GM18951 (cell line): ENCODE data around the gene TSR2.

Experiments
- POLR2A ChIP-seq: IDR thresholded peaks from 4 replicates; pipeline ENCODE4 v1.6.1; 2011; ENCODE audit warnings: mild to moderate bottlenecking; ENCODE audit not compliant: insufficient read length, insufficient read depth; ENCODE audit errors: extremely low read depth
- in situ Hi-C: fragments of 300-500 bp; cut with MboI; formaldehyde crosslinking; loops from one replicate; pipeline ENCODE4 v1.12.0; 2022; ENCODE audit warnings: low sequenced_read_pairs, mixed read lengths, inconsistent platforms; ENCODE audit not compliant: unreplicated experiment

The TSR2 gene, protein sequence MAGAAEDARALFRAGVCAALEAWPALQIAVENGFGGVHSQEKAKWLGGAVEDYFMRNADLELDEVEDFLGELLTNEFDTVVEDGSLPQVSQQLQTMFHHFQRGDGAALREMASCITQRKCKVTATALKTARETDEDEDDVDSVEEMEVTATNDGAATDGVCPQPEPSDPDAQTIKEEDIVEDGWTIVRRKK

DNA sequence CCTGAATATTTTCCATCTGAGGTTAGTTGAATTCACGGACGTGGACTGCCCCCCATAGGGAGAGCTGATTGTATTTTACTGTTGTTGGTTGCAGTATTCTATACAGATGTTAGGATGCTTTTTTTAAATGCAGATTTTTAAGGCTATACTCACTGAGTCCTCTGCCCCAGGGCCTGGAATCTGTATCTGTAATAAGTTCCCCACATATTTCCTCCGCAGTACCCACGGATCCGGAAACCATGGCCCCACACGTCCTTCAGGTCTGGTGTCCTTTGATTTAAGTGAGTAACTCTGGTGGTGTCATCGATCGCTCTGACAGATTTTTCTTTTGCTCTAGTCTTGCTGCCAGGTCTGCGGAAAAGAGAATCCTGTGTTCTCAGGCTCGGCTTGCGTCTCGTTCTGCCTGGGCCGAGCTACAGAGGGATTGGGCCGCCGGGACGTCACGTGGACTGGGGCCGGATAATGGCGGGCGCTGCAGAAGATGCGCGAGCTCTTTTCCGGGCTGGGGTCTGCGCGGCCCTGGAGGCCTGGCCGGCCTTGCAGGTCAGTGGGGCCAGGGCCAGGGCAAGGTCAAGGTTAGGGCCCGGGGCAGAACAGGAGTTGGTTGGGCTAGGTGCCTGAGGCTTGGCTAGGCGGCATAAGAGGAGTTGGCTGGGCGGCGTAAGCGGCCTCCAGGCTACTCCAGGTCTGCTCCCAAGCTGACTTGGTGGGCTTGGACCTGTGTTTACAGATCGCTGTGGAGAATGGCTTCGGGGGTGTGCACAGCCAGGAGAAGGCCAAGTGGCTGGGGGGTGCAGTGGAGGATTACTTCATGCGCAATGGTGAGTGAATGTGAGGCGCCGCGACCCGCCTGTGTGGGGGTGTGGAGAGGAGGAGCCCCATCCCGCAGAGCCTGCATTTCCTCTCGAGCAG lies at the start of gene TSR2:
Gene TSR2 (plus strand): TSS at position 445 of the 912 bp plus-strand sequence. CDS start 18 bp downstream, at position 463.
- in situ Hi-C loops = no loop called here

DNA sequence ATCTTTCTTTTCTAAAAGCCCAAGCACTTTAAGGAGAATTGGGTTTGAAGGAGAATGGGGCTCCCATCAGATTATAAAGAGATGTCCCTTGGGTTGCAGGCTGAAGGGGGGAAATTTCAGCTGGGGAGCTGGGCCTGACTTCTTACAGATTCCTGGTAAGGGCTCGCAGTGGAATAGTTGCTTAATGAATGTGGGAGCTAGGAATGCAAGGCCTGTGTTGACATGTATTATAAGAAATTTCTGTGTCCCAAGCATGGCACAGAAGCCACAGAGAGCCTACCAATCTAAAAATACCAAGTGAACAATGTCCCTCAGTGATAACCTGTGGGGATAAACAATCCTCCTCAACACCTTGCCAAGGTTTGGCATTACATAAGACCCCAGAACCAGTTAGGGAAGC lies 43.1 kb upstream of the TSR2 start:
- no peak for TF ChIP-seq POLR2A
- in situ Hi-C loops = no loop called here

More for the DNA sequence above, at the start of gene TSR2:
- peak; percentile 66 for TF ChIP-seq POLR2A

DNA sequence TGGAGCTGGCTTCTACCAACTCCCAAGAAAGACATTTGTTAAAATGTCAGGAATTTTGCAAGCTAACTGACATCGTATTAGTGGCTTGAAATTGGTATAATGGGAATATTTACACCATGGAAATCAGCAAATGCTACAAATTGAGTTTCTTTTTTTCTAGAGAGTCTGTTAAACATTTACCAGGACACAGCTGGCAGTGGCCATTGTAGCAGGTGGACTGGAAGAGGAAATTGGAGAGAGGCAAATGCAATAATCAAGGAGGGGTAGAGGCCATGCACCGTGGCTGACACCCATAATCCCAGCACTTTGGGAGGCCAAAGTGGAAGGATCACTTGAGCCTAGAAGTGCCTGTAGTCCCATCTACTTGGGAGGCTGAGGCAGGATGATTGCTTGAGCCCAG lies 32.9 kb upstream of the TSR2 start:
- in situ Hi-C loops = no loop called here
- no peak for TF ChIP-seq POLR2A

DNA sequence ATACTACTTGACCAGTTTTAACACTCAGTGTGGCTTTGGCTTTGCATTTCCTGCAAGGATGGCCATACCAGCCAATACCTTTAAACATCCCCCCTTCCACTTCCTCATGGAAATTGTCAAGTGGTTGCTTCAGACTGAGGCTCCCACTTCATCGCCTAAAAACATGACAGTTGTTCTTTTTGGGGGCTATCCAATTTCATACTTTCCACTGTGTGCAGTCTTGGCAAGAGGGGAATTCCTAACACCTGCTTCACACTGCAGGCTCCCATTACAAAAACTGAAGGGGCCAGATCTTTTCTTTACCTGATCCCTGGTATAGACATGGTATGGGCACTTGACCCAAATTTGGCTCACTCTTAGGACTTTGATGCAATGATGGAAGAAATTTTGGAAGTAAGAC lies 28.5 kb upstream of the TSR2 start:
- no peak for TF ChIP-seq POLR2A
- in situ Hi-C loops = no loop called here

DNA sequence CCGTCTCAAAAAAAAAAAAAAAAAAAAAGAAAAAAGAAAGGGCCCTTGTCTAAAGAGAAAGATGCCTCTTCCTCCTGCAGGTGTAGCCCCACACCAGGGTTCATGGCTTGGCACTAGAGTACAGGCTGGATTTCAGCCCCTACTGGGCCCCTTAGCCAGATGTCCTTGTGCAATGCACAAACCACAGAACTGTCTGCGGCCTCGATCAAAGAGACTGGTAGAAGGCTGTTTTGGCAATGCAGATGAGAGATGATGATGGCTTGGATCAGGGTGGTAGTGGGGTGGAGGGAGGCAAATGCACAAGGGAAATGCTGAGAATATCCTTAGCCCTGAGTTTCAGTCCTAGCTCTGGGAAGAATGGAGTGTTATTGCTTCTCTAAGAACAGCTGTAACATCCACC lies 26.5 kb upstream of the TSR2 start:
- no peak for TF ChIP-seq POLR2A
- in situ Hi-C loops = no loop called here

DNA sequence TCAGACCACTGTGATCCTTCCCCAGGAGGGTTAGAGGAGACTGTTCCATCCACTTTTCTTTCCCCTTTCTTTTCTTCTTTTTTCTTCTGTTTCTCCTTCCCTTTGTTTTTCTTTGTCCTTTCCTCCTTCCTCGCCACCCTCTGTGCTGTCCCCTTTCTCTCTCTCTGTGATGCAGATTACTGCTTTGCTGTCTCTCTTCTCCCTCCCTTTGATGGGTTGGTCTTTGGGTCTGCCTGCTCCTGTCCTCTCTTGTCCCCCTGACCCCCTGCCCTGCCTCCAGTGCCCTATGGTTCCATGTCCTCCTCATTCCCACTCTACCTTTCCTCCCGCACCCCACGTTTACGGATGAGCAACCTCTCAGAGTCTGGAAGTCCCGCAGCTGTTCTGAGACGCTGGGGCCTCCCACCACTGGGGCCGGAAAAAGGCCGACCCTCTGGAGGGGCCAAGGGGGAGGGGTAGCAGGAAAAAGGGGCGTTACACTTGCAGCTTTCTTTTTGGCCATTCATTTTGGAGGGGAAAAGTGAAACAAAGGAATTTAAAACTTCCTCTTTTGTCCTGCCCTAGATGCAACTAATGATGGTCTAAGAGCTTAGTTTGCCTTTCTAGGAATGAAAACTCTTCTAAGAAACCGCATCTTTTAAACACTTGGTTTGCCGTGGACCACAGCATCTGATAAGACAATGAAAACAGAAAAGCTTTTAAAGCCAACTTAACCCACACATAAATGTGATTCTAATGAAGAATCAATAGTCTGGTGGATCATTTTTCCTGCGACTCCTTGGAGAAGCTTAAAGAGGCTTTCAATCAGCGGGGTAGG lies 24.5 kb upstream of the TSR2 start:
- in situ Hi-C loops = no loop called here
- TF ChIP-seq POLR2A = no peak

DNA sequence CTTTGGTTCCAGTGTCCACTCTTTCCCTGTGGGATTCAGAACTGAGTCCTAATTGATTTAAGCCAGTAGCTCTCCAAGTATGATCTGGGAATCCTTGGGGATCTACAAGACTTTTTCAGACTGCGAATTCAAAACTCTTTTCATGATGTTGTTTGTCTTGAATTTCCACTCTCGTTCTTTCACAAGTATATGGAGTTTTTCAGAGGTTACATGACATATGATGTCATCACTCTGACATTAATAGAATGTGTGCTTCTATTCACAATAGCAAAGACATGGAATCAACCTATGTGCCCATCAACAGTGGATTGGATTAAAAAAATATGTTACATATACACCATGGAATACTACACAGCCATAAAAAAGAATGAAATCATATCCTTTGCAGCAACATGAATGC lies 23.2 kb upstream of the TSR2 start:
- in situ Hi-C loops = no loop called here
- TF ChIP-seq POLR2A = no peak

DNA sequence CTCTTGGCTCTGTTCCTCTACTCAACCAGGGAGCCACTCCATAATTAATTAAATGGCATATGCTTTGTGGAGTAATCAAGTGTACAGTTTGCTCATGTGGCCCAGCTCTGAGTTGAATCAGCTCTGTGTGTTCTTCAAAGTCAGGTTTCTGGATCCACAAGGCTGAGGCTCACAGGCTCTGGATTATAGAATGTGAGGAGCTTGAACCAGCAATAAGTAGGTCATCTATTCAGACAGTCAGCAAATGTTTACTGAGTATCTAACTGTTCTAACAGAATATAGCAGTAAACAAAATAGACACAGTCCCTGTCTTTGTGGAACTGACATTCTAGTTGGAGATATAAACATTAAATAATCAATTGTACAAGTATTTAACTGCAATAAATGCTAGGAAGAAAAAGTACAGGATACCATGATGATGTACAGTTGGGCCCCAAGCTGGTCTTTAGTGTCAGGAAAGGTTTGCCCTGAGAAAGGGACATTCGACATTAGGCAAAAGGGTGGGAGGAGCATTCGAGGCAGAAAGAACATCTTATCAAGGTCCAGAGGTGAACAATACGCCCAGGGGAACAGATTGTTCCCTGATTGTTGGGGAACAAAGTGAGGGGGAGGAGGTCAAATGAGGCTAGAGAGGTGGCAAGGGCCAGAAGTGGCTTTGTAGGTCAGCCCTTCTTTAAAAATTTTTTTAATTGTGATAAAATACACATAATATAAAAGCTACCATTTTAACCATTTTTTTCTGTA lies 20.5 kb upstream of the TSR2 start:
- no peak for TF ChIP-seq POLR2A
- in situ Hi-C loops = no loop called here

DNA sequence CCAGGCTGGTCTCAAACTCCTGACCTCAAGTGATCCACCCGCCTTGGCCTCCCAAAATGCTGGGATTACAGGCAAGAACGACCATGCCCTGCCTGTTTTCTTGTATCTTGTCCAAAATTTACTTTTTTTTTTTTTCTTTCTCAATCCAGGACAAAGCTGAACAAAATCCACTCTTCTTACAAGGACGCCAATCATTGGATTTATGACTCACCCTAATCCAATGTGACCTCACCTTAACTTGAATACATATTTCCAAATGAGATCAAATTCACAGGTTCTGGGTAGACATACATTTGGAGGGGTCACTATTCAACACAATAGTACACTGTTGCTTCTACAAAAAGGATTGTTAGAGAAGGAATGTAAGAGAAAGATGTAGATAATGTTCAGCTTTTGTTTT lies 18.0 kb upstream of the TSR2 start:
- TF ChIP-seq POLR2A = no peak
- in situ Hi-C loops = no loop called here

DNA sequence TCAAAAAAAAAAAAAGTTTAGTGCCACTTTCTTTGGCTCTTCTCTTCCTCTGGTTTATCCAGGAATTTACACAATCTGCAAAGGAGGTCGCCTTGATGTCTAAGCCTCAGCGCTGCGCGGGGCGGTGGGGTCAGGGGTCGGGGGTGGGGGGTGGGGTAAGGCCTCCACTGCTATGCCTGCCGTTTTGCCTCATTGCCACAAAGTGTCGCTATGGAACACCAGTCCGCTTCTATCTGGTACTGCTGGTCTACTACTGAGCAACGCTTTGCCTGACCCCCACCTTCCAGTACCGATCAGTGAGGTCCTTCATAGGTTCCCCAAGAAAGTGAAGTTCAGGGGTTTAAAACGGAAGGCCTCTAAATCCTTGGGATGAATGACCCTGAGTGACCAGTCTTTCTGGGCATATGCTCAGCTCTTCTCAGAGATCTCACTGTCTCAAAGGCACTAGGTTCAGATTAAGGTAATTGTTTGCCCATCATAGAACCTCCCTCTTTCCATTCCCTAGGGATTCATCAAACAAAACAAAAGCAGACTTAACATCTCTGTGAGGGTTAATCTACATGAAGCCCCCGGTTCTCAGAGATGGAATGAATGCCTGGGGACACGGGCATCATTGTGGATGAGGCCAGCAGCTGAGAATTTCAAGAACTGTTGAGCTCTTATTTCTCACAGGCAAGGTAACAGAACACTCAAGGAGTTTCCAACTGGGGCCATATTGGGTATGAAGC lies 16.9 kb upstream of the TSR2 start:
- in situ Hi-C loops = no loop called here

DNA sequence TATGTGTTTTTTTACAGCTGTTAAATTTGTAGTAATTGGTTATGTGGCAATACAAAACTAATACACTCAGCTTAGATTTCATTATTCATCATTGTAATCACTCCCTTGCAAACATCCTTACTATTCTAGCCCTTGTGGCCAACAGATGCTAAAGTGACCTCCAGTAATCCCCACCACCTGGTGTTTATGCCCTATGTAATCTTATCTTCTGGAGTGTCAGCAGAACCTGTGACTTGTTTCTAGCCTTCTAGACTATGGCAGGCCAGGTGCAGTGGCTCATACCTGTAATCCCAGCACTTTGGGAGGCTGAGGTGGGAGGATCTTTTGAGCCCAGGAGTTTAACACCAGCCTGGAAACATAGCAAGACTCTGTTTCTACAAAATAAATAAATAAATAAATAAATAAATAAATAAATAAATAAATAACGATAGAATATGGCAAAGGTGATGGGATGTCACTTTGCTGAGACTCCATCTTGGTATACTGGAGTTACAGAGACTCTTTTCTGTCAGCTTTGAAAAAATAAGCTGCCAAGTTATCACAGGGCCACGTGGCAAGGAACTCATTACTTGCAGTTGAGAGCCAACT lies 12.3 kb upstream of the TSR2 start:
- no peak for TF ChIP-seq POLR2A
- in situ Hi-C loops = no loop called here

More for the DNA sequence above, 16.9 kb upstream of the TSR2 start:
- TF ChIP-seq POLR2A = no peak

DNA sequence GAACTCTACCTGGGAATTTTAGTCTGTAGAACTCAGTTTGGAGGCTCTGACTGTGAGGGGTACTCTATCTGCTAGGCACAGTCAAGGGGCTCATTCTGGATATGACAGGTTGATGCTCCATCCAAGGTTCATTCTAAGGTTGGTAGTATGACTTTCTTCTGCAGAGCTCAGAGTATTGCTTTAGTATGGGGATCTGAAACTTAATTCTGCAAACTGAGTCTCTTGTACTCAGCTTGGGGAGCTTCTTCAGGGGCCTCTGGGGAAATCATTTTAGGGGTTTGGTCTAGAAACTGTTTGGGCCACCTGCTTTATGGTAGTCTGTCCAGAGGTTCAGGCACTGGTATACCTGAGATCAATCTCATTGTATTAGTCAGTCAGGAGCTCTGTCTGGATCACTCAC lies 9.7 kb upstream of the TSR2 start:
- in situ Hi-C loops = no loop called here
- TF ChIP-seq POLR2A = no peak
